Spleen (tissue), 11 donors: ENCODE data around the gene PRPF8. TPM values are rescaled to one million over a fixed set of nuclear protein-coding genes. Genes with fewer than 3 reads are reported as not detected.
A peak's percentile ranks its signal among the peaks of the same experiment; 100 is the strongest.

Experiments
- DNase-seq: peaks from one replicate; pipeline ENCODE4 v3.0.0-alpha.2; 2020
- H3K27ac ChIP-seq, 8 donors: fragments of 200-600 bp; sonication (generic) in 7 of 8; 1 replicate in 4 of 8; 2 replicates in 4 of 8; pipeline versions ENCODE4 v1.5.0 to v1.8.0; 2016 to 2021; ENCODE audit warnings: inconsistent platforms in 4 of 8, mild to moderate bottlenecking in 4 of 8, moderate library complexity in 1 of 8
- H3K27me3 ChIP-seq, 7 donors: fragments of 200-600 bp; sonication (generic) in 6 of 7; replicated peaks in 1 of 7; 1 replicate in 4 of 7; 2 replicates in 3 of 7; pipeline versions ENCODE4 v1.5.0 to v1.8.0; 2016 to 2021; ENCODE audit warnings: inconsistent platforms in 3 of 7, mild to moderate bottlenecking in 1 of 7
- H3K36me3 ChIP-seq, 6 donors: fragments of 200-600 bp; sonication (generic) in 5 of 6; 1 replicate in 4 of 6; 2 replicates in 2 of 6; pipeline versions ENCODE4 v1.5.0 to v1.8.0; 2016 to 2021; ENCODE audit warnings: inconsistent platforms in 2 of 6
- H3K4me1 ChIP-seq, 6 donors: fragments of 200-600 bp; sonication (generic) in 5 of 6; 1 replicate in 3 of 6; 2 replicates in 3 of 6; pipeline versions ENCODE4 v1.5.0 to v1.8.0; 2016 to 2021; ENCODE audit warnings: inconsistent platforms in 3 of 6
- H3K4me3 ChIP-seq, 8 donors: fragments of 200-600 bp; sonication (generic) in 7 of 8; 1 replicate in 4 of 8; 2 replicates in 4 of 8; pipeline versions ENCODE4 v1.5.0 to v1.8.0; 2016 to 2021; ENCODE audit warnings: inconsistent platforms in 4 of 8, mild to moderate bottlenecking in 4 of 8, moderate library complexity in 2 of 8
- H3K9me3 ChIP-seq, 8 donors: fragments of 200-600 bp; sonication (generic) in 7 of 8; 1 replicate in 4 of 8; 2 replicates in 4 of 8; pipeline versions ENCODE4 v1.5.0 to v1.8.0; 2016 to 2021; ENCODE audit warnings: inconsistent platforms in 4 of 8
- CTCF ChIP-seq, 11 experiments: fragments of 200-600 bp in 7 of 11; fragments of 450-650 bp in 4 of 11; sonication (generic) in 4 of 11; IDR thresholded peaks in 8 of 11; conservative IDR thresholded peaks in 3 of 11; 1 replicate in 7 of 11; 2 replicates in 4 of 11; pipeline versions ENCODE4 v1.4.0 to v1.8.0; 2016 to 2021; ENCODE audit warnings: antibody characterized with exemption in 11 of 11, inconsistent platforms in 4 of 11, mild to moderate bottlenecking in 1 of 11
- POLR2A ChIP-seq, 3 donors: fragments of 450-650 bp; IDR thresholded peaks; one replicate each; pipeline ENCODE4 v1.5.1; 2017; ENCODE audit warnings: antibody characterized with exemption in 3 of 3, mild to moderate bottlenecking in 1 of 3
- POLR2AphosphoS5 ChIP-seq, 3 donors: sonication (generic); formaldehyde crosslinking; IDR thresholded peaks; one replicate each; pipeline ENCODE4 v1.5.1; 2017; ENCODE audit warnings: antibody characterized with exemption in 3 of 3
- WGBS, 5 donors: extraction: QIAGEN DNeasy Blood & Tissue Kit in 3 of 5; methylation state at CpG; one replicate each; pipeline versions ENCODE4 v1.1.5 to v1.1.7; 2013 to 2018; 5-methylcytosine and 5-hydroxymethylcytosine counted together
- intact Hi-C: fragments of 100-400 bp; cut with DNase I; formaldehyde crosslinking; loops from one replicate; pipeline ENCODE4 v1.15.0; 2023; ENCODE audit warnings: low total_unique reads
- polyA plus RNA-seq, 3 donors: library from polyadenylated mRNA; stranded (reverse); fragments of 200-250 nt; gene quantifications; one replicate each; pipeline ENCODE4 v1.2.1, GENCODE V29; 2013
- total RNA-seq, 7 donors: library from RNA; depleted of rRNA in 3 of 7; stranded (reverse); fragments of >200 nt in 3 of 7; fragmentation: NEBNext Ultra II Directional in 4 of 7; extraction: Animal tissue kit (Norgen Biotek cat#: 25700) in 4 of 7; gene quantifications; one replicate each; pipeline versions ENCODE4 v1.1.0 to v1.2.1, GENCODE V29; 2016 to 2021
- donor health status: healthy with polysubstance abuse.
- donor health status: DM: no; HTN: no; CAD: no; lungs with moderate emphysema.
- donor health status: DM: no; HTN: no; CAD: no.
- donor health status: Bipolar disorder and iron deficiency.
- donor health status: healthy.
- donor health status: DM: no; HTN: no; CAD: no.
- donor health status: DM: yes; HTN: yes; CAD: no.

The PRPF8 gene
- total and polyA plus RNA-seq, 10 donors, result 67.2 to 320 (median 239) TPM

GRCh38 chr17:1647802-1648171 lies 36.9 kb downstream of the PRPF8 start:
- DNase-seq, result no peak
- intact Hi-C loops, result no loop called here
- TF ChIP-seq CTCF (IDR thresholded peaks at IDR 0.05 in 8 of 11, conservative IDR thresholded peaks at IDR 0.05 in 3 of 11) (no peak), POLR2A (IDR thresholded peaks at IDR 0.05) (no peak)
- H3K9me3 ChIP-seq, result no peaks in the 10 kb centered on the region
- 67 to 78% (median 73%) methylated on average over 11 of the region's 11 CpGs for WGBS, 5 donors
- no peaks in the 10 kb centered on the region for H3K27me3 ChIP-seq
- peak overlapping the region in 6 of 8 donors; percentile 42 to 94 (median 77) for H3K4me3 ChIP-seq
- peaks cover 53 to 91% (median 77%) of the 10 kb centered on the region in 6 donors for H3K4me1 ChIP-seq
- H3K36me3 ChIP-seq, result peaks cover 4 to 44% (median 27%) of the 10 kb centered on the region in 6 donors
- peak overlapping the region; percentile 66 to 99 (median 93) for H3K27ac ChIP-seq

GRCh38 chr17:1646199-1646875 lies 38.3 kb downstream of the PRPF8 start:
- Histone ChIP-seq H3K4me1 (peaks cover 53 to 82% (median 74%) of the 10 kb centered on the region in 6 donors), H3K27me3 (no peaks in the 10 kb centered on the region), H3K36me3 (peaks cover 0 to 35% (median 13%) of the 10 kb centered on the region in 6 donors), H3K9me3 (no peaks in the 10 kb centered on the region), H3K27ac (peak overlapping the region; percentile 71 to 99 (median 86)), H3K4me3 (peak overlapping the region in 5 of 8 donors; percentile 64 to 84 (median 69))
- intact Hi-C loops, result no loop called here
- peak; percentile 72 for DNase-seq
- 69 to 81% (median 77%) methylated on average over 12 to 13 of the region's 13 CpGs for WGBS, 5 donors
- TF ChIP-seq POLR2A (IDR thresholded peaks at IDR 0.05) (no peak), CTCF (IDR thresholded peaks at IDR 0.05 in 8 of 11, conservative IDR thresholded peaks at IDR 0.05 in 3 of 11) (no peak), POLR2AphosphoS5 (IDR thresholded peaks at IDR 0.05) (no peak)

- Histone ChIP-seq H3K4me3 (peak within 1 kb of the TSS; percentile 27 to 84 (median 66)), H3K9me3 (no peaks in the 10 kb centered on the region), H3K4me1 (peaks cover 46 to 80% (median 66%) of the 10 kb centered on the region in 6 donors), H3K27me3 (no peaks in the 10 kb centered on the region), H3K36me3 (peaks cover 0 to 33% (median 4%) of the 10 kb centered on the region in 6 donors), H3K27ac (peak within 1 kb of the TSS; percentile 71 to 99 (median 86))
- TF ChIP-seq POLR2A (IDR thresholded peaks at IDR 0.05) (peak in 1 of 3 donors; percentile 28), CTCF (IDR thresholded peaks at IDR 0.05 in 8 of 11, conservative IDR thresholded peaks at IDR 0.05 in 3 of 11) (no peak), POLR2AphosphoS5 (IDR thresholded peaks at IDR 0.05) (peak; percentile 84 to 91 (median 86))
- DNase-seq, result peak; percentile 89
- intact Hi-C loops, result no loop called here
- 25 to 33% (median 28%) methylated on average over 19 to 25 of the region's 25 CpGs for WGBS, 5 donors
Measured at GRCh38 chr17:1645207-1646171, 39.2 kb downstream of the PRPF8 start, which contains the start of gene SCARF1. Gene SCARF1, minus strand, starts transcription at chr17:1645732. Its CDS starts 35 bp downstream, at chr17:1645697.
